Stimulated activated CD4-positive, alpha-beta T cell treated with anti-CD3 and anti-CD28 coated beads, TNF-alpha, amount 100 ng/mL, for 4 hours (primary cell): ENCODE results near the gene PCYT1A.
"Not testable (repeated sequence)": the region's sequence is repeated elsewhere in the genome, so short reads cannot be mapped to it uniquely, and the experiment has no call there.

Experiments
- DNase-seq, 3 experiments: peaks; one replicate each; pipeline ENCODE4 v3.0.0-alpha.2; 2020; ENCODE audit warnings: low read depth in 3 of 3

The PCYT1A gene

DNA sequence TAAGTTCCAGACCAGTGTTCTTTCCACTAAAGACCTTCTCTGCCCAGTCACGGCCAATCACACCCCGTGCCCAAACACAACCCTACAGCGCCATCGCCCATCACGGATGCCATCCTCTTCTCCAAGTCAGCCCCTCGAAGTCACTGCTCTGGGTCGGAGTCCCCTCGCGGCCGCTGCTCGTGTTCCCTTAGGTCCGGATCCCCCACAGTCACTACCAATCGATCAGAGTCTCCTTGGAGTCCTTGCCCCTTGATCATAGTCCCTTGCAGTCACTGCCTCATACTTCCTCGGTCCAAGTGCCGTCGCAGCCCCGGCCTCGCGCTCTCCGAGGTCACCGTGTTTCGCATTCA, 461 bp downstream of the PCYT1A start:
- no peak for DNase-seq

DNA sequence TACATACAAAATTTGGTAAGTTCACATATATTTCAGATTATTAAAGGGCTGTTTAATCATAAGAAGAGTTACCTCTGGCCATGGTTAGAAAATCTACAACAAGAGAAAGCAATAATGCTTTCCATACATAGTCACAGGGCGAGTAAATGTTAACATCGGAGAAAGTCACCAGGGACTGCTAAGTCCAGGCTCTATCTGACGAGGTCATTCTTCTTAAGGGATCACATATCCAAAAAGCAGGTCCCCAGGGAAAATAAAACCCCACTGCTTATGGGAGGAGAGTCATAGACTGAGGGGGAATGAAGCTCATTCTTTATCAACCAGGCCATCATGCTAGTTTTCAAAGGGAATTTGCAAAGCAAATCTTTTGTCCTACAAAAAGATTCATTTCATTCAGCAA, 3.1 kb downstream of the PCYT1A start:
- DNase-seq, result no peak

DNA sequence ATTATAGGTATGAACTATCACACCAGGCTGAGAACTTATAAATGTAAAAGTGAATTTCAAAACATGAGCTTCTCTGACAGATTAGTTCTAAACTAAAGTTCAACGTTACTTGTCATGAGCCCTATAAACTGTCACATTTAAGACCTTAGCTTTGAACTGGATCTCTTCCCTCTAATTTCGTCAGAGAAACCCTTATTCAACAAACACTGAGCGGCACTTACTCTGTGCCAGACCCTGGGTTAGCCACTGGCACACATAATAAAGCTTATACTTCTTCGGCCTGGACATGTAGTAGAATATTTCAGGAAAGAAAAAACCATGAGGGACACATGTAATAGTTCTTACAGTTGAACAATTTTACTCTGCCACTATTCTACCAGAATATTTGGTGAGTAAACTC, 5.6 kb downstream of the PCYT1A start:
- no peak for DNase-seq

- no peak for DNase-seq
Observed at GRCh38 chr3:196280689-196281440, 6.7 kb downstream of the PCYT1A start.

- no peak for DNase-seq
Observed at GRCh38 chr3:196275126-196275525, 12.4 kb downstream of the PCYT1A start.

DNA sequence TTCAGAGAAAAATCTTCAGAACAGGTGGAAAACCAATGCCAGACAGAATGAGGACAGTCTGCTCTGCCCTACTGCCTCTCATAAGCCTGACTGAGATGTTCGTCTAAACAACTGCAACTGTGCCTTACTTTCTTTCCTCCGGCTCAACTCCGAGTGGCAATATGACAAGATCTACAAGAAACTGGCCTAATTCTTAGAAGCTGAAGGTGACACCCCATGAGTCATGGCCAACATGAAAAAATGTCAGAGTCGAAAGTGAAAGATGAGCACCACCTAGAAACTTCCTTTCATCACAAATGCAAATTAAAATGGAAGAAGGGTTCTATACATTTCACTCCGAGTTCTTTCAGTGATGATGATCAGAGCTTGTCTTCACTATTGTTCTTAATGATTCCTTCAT, 12.9 kb downstream of the PCYT1A start:
- DNase-seq, result peak in 2 of 3 experiments; percentile 35 to 52

GRCh38 chr3:196273655-196274054, 13.9 kb downstream of the PCYT1A start:
- no peak for DNase-seq

- DNase-seq, result no peak
Observed at GRCh38 chr3:196272826-196273225, 14.7 kb downstream of the PCYT1A start.

GRCh38 chr3:196270499-196270898, 17.0 kb downstream of the PCYT1A start:
- DNase-seq, result no peak

DNA sequence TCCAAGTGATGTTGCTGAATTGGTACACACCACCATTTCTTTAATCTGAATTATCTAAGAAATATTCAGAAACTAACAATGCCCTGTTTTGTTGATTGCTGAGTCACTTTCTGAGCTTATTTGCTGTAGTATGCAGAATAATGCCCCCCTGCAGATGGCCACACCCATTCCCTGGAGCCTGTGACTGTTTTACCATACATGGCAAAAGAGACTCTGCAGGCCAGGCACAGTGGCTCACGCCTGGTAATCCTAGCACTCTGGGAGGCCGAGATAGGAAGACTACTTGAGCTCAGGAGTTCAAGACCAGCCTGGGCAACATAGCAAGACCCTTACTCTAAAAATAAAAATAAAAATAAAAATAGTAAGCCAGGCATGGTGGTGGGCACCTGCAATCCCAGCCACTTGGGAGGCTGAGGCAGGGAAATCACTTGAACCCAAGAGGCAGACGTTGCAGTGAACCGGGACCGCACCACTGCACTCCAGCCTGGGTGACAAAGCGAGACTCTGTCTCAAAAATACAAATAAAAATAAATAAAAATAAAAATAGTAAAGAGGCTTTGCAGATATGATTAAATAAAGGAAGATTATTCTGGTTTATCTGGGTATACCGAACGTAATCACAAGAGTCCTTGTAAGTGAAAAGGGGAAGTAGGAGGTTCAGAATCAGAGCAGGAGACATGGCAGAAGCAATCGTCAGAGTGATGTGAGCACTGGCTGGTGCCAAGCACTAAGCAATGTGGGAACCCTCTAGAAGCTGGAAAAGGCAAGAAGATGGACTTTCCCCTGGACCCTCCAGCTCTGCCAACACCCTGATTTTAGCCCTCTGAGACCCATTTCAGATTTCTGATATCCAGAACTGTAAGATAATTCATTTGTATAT, 19.0 kb downstream of the PCYT1A start:
- no peak for DNase-seq

DNA sequence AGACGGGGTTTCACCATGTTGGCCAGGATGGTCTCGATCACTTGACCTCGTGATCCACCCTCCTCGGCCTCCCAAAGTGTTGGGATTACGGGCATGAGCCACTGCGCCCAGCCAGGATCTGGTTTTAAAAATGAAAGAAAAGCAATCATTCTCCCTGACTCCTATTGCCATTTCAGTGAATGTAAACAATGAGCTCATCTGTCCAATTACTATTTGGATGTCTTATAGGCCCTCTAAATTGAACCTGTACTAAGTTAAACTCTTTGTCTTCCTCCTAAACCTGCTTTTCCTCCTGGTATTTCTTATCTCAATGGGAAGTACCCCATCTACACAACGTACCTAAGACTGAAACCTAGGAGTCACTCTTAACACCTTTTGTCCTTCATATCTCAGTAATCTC, 23.7 kb downstream of the PCYT1A start:
- no peak for DNase-seq

- DNase-seq, result no peak
Observed at GRCh38 chr3:196260784-196261183, 26.7 kb downstream of the PCYT1A start.

- no peak for DNase-seq
Observed at GRCh38 chr3:196255776-196256175, 31.8 kb downstream of the PCYT1A start.

- DNase-seq, result no peak
Observed at GRCh38 chr3:196254376-196255283, 32.9 kb downstream of the PCYT1A start.

DNA sequence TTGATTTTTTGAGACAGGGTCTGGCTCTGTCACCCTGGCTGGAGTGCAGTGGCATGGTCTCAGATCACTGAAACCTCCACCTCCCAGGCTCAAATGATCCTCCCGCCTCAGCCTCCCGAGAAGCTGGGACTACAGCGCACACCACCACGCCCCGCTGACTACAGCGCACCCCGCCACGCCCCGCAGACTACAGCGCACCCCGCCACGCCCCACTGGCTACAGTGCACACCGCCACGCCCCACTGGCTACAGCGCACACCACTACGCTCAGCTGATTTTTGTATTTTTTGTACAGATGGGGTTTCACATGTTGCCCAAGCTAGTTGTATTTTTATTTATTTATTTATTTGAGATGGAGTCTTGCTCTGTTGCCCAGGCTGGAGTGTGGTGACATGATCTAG, 35.6 kb downstream of the PCYT1A start:
- DNase-seq, result no peak

DNA sequence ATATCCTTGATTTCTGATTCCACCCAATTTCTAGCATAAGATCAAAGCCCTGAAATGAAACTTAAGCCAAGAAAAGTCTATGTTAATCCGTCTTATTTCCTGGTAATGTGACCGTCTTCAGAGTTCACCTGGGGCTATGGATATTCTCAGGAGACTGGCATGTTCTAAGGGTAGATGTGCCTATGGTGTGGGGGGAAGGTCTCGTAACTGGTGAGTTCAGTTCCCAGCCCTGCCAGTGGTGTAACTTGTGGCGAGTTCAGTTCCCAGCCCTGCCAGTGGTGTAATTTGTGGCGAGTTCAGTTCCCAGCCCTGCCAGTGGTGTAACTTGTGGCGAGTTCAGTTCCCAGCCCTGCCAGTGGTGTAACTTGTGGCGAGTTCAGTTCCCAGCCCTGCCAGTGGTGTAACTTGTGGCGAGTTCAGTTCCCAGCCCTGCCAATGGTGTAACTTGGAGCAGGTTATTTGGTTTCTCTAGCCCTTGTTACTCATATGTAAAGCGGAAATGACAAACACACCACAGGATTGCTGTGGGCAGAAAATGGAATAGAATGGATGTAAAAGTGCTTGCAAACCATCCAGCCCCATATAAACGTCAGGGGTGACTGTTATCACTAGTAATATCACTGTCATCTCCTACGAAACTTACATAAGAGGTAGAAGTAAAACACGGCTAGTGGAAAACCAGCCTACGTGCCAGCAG, 40.8 kb downstream of the PCYT1A start:
- DNase-seq, result no peak

- DNase-seq, result not testable (repeated sequence)
Observed at GRCh38 chr3:196244166-196244565, 43.4 kb downstream of the PCYT1A start.

- no peak for DNase-seq
Observed at GRCh38 chr3:196241704-196242103, 45.8 kb downstream of the PCYT1A start.

DNA sequence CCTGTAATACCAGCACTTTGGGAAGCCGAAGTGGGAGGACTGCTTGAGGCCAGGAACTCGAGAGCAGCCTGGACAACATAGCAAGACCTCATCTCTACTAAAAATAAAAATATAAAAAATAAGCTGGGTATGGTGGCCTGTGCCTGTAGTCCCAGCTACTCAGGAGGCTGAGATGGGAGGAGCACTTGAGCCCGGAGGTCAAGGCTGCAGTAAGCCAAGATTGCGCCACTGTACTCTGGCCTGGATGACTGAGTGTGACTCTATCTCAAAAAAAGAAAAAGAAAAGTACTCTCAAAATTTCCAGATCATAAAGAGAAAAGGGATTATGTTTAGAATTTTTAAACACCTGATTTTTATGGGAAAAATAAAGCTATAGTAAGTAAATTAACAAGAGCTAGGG, 47.1 kb downstream of the PCYT1A start:
- no peak for DNase-seq

DNA sequence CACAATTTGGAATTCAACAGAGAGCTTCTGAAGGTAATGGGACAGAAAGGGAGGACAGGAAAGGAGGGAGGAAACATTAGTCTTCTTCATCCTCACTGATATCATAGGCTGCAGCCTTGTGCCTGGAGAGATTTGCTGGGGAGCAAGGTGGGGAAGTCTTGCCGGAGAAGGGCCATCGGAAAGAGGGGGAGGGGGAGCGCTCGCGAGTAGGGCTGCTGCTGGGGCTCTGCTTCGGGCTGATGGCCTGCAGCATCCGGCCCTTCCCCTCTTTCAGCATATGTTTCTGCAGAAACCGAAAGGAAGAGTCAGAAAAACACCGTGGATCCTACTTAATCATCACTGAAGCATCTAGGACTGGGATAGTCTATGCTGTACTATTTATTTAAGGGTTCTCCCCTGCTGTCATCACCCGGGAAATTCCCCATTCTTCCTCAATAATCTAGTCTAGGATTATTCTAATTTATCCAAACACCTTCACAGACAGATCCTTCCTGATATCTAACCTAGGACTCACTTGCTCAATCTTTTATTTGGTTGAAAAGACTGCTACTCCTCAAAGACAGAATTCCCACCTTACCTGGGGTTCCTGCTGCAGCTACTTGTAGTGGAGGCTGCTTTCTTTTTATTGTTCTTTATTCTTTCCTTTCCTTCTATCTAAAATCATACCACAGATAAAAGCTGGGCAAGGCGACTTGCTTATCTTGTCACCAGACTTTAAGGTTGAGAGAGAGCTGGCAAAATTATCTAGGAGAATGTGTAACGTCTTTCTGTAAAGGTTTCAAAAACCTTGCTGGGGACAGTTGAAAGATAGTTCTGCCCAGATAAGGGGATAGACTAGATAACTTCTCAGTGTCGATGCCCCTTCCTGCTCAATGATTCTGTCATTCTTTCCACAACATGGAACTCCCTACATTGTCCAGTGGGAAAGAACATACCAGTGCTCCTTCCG, 48.6 kb downstream of the PCYT1A start:
- DNase-seq, result no peak
